GM18520 (cell line): ENCODE measurements around the gene MYOG.

Source experiments
- ATAC-seq: cut with Tn5 transposase; IDR thresholded peaks from one replicate; pipeline ENCODE4 v1.9.1; 2021; ENCODE audit not compliant: unreplicated experiment

Gene MYOG

DNA sequence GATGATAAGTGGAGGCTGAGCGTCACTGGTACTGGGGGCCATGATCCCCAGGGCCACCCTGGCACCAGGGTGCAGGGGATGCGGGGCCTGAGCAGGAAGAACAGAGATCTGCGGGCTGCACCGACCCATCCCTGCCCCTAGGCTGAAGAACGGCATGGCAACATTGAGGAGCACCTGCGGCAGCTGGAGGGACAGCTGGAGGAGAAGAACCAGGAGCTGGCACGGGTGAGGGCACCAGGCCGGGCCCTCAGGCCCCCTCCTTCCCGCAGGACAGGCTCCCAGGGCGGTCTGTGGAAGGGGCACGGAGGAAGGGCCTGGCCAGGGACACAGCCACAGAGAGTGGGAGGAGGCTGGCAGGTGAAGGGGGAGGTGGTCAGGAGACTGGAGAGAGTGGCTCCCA, 37.7 kb downstream of the MYOG start:
- no peak for ATAC-seq

- no peak for ATAC-seq
Observed at GRCh38 chr1:203046984-203047630, 38.7 kb downstream of the MYOG start.

DNA sequence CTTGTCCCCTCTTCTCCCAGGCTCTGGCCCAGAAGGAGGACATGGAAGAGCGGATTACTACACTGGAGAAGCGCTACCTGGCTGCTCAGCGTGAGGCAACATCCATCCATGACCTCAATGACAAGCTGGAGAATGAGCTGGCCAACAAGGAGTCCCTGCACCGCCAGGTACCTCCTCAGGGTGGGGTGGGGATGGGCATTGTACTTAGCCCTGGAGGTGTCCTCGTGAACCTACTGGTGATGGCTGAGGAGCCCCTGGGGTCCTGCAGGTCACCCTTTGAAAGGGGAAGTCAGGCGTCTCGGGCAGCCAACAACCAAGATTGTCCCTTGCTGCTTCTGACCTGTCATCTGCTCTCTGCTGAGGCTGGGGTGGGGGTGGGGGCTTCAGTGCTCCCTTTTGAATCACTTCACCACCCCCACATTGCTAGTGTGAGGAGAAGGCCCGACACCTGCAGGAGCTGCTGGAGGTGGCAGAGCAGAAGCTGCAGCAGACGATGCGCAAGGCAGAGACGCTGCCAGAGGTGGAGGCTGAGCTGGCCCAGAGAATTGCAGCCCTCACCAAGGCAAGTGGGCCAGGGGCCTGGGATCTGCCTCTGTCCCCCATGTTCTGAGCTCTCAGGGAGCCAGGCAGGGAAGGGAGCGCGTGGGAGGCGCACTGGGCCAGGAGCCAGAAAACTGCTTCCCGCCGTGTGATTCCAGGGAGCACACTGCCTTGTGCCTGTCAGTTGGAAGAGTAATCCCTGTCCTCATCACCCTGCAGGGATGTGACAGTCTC, 39.8 kb downstream of the MYOG start:
- no peak for ATAC-seq

DNA sequence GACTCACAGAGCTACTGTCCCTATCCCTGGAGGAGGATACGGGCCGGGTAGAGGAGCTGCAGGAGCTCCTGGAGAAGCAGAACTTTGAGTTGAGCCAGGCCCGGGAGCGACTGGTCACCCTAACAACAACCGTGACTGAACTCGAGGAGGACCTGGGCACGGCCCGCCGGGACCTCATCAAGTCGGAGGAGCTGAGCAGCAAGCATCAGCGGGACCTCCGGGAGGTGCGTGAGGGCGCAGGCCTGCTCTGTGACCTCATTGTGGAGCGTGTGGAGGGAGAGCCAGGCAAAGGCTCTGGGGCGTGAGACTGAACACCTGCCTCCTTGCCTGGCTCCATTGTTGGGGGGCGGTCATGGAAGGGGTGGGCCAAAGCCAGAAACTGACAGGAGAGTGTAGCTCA, 40.5 kb downstream of the MYOG start:
- ATAC-seq, result no peak

DNA sequence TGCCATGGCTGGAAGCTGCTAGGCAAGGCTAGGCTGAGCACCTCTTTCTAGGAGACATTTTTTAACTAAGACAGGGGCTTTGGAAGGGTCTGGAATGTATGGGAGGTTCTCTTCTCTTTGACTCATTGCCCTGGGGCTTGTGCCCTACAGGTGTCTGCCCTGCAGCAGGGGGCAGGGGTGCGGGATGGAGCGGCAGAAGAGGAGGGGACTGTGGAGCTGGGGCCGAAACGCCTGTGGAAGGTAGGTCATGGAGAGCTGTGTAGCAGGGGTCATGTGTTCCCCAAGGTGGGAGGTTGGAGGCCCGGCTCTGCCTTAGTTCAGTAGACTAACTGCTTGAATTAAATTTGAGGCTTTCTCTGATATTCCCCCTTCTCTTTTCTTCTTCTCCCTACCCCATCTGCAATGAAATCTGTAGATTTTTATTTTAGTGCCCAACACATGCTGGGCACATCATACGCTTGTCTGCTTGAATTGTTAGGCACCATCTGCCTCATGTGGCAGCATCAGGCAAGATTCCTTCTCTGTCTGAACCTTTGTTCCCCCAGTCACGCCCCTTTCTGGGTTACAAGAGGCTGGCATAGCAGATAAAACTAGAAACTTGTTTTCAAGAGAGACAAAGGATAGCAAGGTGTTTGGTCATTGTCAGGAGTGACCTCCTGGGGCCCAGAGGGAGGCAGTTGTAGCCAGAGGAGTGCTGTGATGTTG, 41.1 kb downstream of the MYOG start:
- ATAC-seq, result no peak

- no peak for ATAC-seq
Observed at GRCh38 chr1:203043830-203044545, 41.8 kb downstream of the MYOG start.

DNA sequence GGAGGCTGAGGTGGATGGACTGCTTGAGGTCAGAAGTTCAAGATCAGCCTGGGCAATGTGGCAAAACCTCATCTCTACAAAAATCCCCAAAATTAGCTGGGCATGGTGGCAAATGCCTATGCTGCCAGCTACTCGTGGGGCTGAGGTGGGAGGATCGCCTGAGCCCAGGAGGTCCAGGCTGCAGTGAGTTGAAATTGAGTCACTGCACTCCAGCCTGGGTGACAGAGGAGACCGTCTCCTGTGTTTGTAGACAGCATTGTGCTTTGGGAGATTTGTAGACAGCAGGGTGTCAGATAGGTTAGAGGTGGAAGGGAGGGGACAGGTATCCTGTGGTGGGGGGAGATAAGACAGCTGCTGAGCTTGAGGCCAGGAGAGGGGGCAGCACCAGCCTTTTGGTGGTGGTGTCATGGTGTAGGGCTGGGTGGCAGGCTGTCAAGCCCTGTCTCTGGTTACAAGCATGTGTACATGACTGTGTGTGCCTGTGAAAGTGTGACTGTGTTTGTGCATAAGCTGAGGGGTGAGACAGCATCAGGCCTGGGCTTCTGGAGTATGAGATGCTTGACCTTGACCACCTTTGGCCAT, 44.4 kb downstream of the MYOG start:
- ATAC-seq, result no peak

DNA sequence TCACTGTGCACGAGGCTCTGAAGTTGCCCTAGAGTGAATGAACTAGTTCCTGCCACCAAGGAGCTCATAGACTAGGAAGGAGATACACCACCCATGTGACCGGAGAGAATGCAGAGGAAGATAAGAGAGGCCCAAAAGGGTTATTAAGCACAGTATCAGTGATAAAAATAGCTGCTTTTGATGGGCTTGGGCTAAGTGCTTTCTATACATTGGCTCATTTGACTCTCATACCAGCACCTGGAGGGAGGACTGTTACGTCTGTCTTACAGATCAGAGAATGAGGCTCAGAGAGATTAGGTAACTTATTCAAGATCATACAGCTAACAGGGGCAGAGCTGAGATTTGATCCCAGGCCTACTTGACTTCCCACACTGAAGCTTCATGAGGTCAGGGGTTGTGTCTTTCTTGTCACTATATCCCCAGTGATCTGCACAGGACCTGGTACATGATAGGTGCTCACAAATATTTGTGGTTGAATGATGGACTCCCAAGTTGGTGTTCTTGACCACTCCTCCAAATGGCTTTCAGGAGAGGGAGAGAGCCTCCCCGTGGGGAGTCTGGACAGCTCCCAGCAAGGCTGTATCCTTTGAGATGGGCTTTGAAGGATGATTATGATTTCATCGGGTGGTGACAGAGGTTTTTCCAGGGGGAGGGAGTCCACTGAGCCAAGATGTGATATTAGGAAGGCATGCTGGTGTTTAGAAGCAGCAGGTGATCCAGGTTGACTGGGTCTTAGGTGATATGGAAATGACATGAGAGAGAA, 45.1 kb downstream of the MYOG start:
- no peak for ATAC-seq

DNA sequence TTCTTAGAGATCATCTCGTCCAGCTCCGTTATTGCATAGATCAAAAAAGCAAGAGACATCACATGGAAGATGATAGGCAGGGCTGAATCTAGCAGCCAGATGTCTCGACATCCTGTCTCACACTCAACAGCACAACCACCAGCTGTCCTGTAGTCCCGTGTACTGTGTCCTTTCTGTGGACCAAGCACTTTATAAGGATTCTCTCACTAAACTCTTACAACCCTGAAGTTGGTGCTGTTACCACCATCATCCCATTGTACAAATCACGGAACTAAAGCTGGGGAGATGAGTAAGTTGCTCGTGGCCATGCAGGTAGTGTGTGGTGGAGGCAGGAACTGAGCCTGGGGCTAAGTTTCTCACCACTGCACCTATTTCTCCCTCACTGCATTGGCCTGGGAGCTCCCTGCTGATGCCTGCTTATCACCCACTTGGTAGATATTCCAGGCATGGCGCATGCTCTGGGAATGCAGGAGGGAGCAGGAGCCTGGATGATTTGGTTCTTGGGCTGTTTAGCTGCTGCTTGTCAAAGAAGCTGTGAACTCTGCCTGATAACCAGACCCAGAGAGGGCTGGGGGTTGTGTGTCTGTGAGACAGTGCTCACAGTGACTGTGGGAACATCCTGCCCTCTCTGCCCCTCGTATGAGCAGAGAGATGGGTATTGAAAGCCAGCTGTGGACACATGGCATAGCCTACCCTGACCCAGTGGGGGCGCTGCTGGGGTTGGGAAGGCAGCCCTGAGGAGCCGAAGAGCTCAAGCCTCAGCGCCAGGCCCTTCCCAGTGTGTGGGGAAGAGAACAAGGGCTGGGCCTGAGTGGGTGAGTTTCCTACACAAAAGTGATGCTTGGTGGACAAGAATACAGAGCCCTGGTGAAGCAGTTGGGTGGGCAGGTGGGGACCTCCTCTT, 46.0 kb downstream of the MYOG start:
- ATAC-seq, result no peak

- ATAC-seq, result no peak
Observed at GRCh38 chr1:203038891-203039608, 46.8 kb downstream of the MYOG start.

DNA sequence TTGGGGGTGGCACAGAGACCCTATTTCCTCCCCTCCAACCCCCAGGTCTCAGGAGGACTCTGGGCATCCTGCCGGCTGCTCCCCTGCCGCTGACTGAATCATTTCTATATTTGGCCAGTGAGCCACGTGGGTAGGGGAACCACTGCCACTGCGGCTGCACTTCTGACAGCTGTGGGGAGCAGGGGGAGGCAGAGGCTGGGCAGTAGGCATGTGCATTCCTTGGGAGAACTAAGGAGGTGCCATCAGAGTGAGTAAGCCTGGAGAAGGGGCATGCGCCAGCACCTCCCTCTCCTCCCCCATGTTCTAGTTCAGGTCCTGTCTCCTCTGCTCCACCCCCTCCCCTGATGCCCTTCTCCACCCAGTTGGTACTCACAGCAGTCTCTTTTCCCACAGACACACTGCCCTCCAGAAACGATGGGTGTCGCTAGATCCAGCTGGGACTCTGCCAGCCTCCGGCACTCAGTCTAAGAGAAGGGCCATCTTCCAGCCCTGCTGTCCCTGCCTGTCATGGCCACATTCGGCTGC, 47.5 kb downstream of the MYOG start:
- no peak for ATAC-seq

GRCh38 chr1:203037509-203038190, 48.2 kb downstream of the MYOG start:
- no peak for ATAC-seq

DNA sequence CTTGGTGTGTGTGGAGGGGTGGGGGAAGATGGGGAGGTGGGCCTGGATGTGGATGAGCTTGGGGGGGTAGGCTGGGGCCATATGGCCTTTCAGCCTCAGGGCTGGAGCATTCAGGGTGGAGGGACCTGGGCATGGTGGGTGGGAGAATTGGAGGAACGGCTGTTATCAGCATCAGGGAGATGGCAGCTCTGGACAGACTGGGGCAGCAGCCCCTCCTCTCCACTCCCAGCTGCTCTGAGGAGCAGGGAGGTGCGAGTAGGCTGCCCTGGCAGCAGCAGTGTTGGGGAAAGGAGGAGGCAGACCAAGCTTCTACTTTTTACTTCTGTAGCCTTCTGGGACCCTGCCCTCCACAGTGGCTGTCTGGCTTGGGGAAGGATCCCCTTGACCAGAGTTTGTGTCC, 49.3 kb downstream of the MYOG start:
- ATAC-seq, result no peak

DNA sequence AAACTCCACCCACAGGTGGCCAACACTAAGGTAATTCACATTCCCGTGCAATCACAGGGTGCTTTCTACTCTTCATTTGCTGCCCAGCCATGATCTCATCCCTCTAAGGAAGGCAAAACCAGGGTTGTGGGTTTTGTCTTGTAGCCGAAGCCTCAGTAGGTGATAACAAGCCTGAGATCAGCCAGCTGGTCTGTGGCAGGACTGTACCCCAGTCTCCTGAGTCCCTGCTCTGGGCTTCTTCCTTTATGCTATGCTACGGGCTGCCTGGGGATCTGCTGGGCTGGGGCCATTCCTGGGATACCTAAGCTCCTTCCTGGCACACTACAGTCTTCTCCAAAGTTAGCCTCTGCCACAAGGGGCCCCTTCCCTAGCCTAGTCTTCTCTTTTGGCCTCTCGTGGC, 49.7 kb downstream of the MYOG start:
- no peak for ATAC-seq

GRCh38 chr1:203035111-203036000, 50.5 kb downstream of the MYOG start:
- ATAC-seq, result no peak

DNA sequence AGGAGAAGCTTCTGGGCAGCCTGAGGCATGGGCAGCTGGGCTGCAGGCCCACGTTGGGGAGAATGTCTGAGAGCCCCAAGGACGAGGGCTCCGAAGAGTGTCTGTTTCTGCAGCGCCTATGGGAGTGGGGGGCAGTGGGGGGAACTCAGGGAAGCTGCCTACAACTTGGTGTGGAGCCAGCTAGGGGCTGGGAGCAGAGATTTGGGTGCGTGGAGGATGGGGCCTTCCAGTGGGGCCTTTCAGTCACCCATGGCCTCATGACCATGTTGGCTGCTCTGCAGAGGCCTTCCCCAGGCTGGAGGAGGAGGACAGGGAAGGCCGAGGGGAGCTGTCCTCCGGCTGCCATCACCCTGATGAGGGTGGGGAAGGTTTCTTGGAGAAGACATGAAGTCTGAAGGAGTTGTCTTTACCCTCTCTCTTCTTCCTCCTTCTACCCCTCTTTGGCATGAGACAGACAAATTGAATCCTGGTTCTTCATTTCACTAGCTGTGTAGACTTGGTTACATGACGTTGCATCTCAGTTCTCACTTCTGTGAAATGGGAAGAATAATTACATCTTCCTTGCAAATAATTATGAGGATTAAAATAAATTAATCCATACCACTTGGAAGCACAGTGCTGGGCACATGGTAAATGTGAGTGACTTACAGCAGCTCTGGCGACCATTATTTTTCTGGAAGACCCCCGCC, 51.2 kb downstream of the MYOG start:
- no peak for ATAC-seq
